AML-193 (cell line): ENCODE measurements around the gene OBP2B.
"Not testable (repeated sequence)": the region's sequence is repeated elsewhere in the genome, so short reads cannot be mapped to it uniquely, and the experiment has no call there.

Source experiments
- DNase-seq, 2 experiments: peaks; one replicate each; lab custom pipeline; 2025; lab: John Stamatoyannopoulos, UW

The OBP2B gene

GRCh38 chr9:133238272-133238850, 29.3 kb upstream of the OBP2B start:
- DNase-seq = no peak

DNA sequence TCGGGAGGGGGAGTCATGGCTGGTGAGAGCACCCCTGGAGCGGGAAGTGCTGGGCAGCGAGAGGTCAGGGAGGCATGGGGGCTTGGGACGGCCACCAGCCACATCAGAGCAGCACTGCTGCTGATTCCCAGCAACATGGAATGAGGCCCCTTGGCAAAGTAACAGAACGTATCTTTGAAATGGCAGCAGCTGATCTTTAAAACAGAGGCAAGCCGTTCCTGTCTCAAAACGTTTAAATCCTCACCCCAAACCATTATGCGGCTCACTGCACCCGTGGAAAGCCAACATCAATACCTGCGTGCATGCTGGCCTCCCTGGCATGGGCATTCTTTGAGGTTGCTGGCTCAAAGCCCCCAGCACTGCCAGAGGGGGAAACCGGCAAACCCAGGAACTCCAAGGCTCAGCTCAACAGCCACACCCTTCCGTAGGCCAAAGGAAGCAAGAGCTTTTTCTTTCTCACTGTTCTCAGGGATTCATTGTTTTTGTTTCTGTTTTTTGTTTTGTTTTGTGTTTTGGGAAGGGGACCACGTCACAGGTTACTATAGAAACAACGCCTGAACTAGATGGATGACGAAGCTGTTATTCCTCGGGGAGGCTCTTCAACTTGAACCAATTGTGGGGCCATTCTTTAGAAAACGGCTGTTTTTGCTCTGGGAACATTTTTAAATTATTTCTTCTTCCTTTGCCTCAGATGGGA, 28.1 kb upstream of the OBP2B start:
- no peak for DNase-seq

DNA sequence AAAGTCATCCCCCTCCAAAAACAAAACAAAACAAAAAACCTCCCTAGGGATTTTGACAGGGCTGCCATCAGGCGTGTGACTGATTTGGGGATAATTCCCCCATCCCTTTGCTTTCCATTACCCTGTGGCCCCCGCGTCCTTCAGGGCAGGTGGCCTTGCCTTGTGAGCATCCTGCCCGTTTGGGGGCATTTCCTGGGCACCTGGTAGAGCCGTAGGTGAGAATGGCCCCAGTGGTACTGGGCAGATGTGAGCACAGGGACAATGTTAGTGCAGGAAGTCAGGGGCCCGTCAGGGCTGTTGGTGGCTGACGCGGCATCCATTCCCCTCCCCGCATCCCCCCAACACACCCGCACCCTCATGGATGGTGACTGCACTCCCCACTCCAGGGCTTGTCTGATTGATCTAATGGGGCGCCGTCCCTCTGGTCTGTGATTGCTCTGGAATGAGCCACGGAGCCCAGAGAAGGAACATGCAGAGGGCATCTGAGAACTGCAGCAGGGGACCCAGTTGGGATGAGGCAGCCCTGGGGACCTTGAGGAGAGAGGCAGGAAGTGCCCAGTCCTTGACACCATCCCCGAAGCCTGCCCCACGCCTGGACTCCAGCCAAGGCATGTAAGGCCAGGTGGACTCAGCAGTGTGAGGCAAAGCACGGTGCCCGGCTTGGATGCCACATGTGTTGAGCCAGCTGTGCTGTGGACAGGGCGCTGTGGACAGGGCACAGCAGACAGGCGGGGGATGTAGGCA, 27.4 kb upstream of the OBP2B start:
- not testable (repeated sequence) for DNase-seq

- DNase-seq = no peak
Observed at GRCh38 chr9:133235549-133236222, 26.6 kb upstream of the OBP2B start.

- no peak for DNase-seq
Observed at GRCh38 chr9:133234577-133235322, 25.7 kb upstream of the OBP2B start.

DNA sequence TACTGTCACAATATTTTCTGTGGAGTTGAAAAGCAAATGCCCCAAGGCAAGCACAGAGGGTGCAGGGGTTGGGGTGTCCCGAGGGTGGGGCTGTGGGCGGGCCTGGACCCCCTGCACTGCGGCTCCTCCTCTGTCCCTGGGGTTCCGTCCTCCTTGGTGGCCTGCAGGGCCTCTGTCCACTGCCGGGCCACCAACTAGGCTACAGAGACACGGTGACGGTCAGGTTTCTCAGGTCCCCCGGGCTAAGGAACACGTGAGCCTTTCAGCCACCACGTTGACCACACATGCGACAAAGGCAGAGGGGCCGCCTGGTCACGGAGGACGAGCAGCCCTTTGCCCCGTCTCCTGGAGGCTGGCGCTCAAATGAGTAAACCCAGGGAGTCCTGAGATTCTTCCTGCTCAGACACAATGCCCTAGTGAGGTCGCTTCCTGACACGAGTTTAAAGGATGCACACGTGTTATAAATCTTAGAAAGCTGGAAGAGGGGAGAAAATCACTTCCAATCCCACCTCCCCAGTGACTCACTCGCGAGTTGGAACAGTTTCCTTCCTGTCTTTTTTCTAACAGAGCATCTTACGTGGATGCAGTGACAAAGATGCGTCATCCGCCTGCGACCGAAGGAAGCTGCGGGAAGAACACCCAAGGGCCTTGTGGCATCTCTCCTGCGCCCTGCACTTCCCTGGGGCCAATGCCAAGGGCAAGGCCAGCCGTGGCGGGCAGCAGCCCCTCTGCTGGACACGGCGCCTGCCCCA, 24.8 kb upstream of the OBP2B start:
- DNase-seq = no peak

DNA sequence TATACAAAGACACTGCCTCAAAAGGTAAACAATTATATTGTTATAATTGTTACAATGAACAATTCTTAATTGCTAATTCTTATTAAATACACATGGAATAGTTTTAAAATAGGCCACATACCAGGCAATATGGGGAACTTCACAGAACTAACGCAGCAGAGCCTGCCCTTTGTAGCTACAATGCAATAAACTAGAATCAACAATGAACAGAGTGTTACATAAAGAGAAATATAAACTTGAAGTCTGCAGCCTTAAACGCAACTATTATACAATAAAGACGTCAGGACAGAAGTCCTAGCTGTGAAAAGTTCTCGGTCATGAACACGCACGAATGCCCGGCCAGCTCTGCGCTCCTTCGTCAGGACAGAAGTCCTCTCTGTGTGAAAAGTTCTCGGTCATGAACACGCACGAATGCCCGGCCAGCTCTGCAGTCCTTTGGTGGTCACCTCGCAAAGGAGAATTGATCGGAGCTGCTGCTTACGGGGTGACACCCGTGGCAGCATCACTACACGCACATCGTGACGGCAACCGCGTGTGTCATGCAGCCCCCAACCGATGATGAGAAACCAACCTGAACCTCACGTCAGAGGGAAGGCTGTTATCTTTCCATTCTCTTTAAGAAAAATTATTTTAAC, 23.0 kb upstream of the OBP2B start:
- not testable (repeated sequence) for DNase-seq

GRCh38 chr9:133230514-133230913, 21.5 kb upstream of the OBP2B start:
- not testable (repeated sequence) for DNase-seq

- no peak for DNase-seq
Observed at GRCh38 chr9:133230093-133230492, 21.0 kb upstream of the OBP2B start.

GRCh38 chr9:133228474-133229193, 19.6 kb upstream of the OBP2B start:
- DNase-seq = not testable (repeated sequence)

- not testable (repeated sequence) for DNase-seq
Observed at GRCh38 chr9:133227996-133228395, 18.9 kb upstream of the OBP2B start.

GRCh38 chr9:133227242-133227860, 18.3 kb upstream of the OBP2B start:
- no peak for DNase-seq

GRCh38 chr9:133226219-133227171, 17.4 kb upstream of the OBP2B start:
- DNase-seq = no peak

DNA sequence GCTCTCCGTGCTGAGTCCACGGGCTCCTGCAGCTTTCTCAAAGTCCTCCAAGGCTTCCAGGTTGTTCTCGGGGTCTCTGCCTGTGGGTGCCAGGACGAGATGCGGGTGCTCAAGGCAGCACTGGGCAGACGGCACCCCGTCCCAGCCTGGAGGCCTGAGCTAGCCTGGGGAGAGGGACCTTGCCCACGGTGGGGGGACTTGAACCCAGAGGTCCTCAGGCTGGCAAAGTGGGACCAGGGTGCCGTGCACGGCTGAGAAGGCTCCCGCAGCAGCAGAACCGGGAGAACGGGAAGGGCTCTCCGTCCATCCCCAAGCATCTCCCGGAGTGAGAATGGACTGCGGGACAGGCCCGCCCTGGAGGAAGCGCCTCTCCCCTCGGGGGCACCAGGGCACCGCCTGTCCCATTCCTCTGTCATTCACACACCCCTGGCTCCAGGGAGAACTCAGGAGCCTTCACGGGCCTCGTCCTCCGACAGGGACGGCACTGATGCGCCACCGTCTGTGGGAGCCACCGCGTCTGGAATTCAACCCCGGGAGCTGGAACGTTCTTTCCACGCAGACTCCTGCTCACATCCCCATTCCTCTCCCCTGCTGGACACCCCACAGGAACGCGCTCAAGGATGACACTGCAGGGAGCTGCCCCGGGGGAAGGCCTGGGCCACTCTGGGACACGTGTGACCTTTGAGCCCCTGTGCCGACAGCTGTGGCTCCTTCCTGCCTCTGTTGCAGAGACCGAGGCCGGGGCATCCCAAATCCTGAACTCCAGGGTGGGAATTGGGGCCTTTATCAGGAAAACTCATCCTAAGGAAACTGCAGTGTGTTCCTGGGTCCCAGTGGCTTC, 16.3 kb upstream of the OBP2B start:
- no peak for DNase-seq

DNA sequence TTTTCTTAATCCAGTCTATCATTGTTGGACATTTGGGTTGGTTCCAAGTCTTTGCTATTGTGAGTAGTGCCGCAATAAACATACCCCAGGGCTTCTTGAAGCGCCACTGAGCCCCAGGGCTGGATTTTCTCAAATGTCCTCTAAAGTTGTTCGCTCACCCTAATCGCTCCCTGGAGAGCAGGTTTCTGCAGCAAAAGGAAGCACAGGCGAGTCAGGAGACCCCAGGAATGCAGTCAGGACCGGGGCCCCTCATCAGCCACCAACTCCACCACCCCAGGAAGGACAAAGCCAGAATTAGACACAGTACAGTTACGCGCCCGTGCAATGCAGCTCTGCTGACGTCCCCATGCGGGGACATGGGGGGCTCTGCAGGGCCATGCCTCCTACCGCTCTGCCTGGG, 15.7 kb upstream of the OBP2B start:
- no peak for DNase-seq

DNA sequence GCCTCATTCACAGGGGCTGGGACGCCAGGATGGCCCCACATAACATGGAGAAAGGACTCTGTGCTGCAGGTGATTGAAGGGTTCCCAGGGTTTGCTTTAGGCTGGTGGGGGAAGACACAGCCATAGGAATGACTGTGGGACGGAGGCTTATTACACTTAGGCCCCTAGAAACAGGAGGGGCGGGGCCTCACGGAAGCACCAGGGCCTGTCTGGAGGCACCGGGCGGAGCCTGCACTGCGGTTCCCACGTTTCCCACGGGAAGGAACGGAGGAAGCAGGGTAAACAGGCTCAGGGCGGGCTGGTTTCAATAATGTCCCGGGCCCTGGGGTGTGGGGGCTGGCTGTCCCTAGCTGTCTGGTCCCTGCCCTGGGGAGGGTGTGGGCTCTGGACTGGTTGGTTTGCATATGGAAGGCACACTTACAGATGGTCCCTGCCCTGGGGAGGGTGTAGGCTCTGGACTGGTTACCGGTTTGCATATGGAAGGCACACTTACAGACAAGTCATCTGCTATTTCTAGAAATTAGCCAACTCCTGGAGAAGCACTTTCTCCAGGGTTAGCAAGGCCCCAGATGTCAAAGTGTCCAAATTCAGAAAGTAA, 14.2 kb upstream of the OBP2B start:
- DNase-seq = not testable (repeated sequence)

DNA sequence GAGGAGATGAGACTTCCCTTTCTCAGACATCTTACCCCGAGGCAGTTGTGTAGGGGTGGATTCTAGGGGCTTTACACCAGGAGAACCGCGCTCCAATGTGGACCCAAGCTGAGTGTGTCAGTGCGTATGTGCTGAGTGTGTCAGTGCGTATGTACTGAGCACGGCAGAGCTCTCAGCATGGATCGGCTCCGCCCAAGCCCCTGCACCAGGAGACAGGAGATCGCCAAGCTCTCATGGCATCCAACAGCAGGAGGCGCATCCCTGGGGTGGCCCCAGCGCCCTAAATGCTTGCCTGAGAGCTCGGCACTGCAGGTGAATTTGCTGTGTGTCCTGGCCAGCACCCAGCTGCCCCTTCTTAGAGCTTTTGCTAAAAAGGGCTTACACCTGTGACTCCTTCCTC, 12.9 kb upstream of the OBP2B start:
- not testable (repeated sequence) for DNase-seq
